CD4-positive, alpha-beta T cell treated with Interleukin-15 for 4 hours (primary cell): Measurements from ENCODE around the gene MAPKAPK2.
"Not testable (repeated sequence)": the region's sequence is repeated elsewhere in the genome, so short reads cannot be mapped to it uniquely, and the experiment has no call there.

Experiments
- DNase-seq: peaks from one replicate; pipeline ENCODE4 v3.0.0-alpha.2; 2020; ENCODE audit warnings: low spot score

The MAPKAPK2 gene

GRCh38 chr1:206684478-206685333 is at the start of gene MAPKAPK2:
Gene MAPKAPK2, plus strand, starts transcription at chr1:206684905. Its CDS starts 325 bp downstream, at chr1:206685230.
- peak; percentile 65 for DNase-seq

- DNase-seq, result peak; percentile 85
Observed at GRCh38 chr1:206635080-206635977, 49.4 kb upstream of the MAPKAPK2 start, which contains the start of gene DYRK3. Gene DYRK3, plus strand, starts transcription at chr1:206635536. Its CDS starts 168 bp downstream, at chr1:206635704.

GRCh38 chr1:206635978-206636345 is 48.7 kb upstream of the MAPKAPK2 start:
- DNase-seq, result no peak

DNA sequence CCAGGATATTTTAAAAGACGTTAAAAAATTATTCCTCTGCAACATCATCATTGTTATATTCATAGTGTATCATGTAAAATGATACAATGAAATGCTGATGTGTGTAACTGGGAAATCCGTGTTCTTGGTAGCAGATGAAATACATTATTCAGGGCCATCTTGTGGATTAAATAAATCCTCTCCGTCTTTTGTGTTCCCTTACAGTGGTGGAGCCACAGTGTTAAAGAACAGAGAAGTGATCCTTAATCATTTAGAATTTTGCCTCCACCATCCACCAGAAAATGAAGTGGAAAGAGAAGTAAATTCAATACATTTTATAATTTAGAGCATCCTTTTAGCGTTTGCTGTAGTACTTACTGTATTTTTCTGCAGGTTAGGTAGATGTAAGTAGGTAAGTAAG is 48.0 kb upstream of the MAPKAPK2 start:
- no peak for DNase-seq

DNA sequence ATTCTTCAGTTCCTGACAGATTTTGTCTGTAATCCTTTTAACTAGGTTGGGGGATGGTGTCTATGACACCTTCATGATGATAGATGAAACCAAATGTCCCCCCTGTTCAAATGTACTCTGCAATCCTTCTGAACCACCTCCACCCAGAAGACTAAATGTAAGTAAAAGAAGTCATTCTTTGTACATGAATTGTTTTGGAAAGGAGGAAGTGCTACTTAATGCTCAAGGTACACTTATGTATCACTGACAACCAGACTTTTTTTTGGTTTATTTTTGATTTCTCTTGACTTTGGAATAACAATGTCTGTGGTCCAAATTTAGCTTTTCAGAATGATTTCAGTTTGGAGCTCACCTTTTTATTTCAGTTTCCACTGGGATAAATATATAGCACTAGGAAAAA is 47.1 kb upstream of the MAPKAPK2 start:
- DNase-seq, result no peak

- DNase-seq, result not testable (repeated sequence)
Observed at GRCh38 chr1:206642074-206642473, 42.6 kb upstream of the MAPKAPK2 start.

GRCh38 chr1:206643118-206643698 is 41.5 kb upstream of the MAPKAPK2 start:
- no peak for DNase-seq

DNA sequence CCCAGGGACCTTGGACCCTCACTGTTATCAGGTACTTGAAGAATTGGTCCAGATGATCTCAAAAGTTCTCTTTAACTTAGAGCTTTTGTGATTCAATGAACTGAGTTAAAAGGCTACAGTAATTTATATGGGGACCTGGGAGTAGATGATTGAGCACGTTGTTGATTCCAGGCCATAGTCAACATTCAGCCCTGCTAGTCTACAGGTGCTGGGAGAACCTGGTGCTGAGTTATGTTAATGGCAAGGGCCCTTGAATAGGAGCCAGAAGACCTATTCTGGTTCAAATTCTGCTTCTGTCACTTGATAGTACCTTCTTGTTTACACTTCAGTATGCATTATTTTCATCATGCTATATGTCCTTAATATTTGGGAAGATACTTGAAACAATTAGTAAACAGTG is 38.2 kb upstream of the MAPKAPK2 start:
- no peak for DNase-seq

- no peak for DNase-seq
Observed at GRCh38 chr1:206647224-206647623, 37.5 kb upstream of the MAPKAPK2 start.

GRCh38 chr1:206649261-206649921 is 35.3 kb upstream of the MAPKAPK2 start:
- DNase-seq, result no peak

- no peak for DNase-seq
Observed at GRCh38 chr1:206651014-206651413, 33.7 kb upstream of the MAPKAPK2 start.

- DNase-seq, result no peak
Observed at GRCh38 chr1:206651958-206652890, 32.5 kb upstream of the MAPKAPK2 start.

- no peak for DNase-seq
Observed at GRCh38 chr1:206653715-206654459, 30.8 kb upstream of the MAPKAPK2 start.

GRCh38 chr1:206654828-206655227 is 29.9 kb upstream of the MAPKAPK2 start:
- DNase-seq, result no peak

DNA sequence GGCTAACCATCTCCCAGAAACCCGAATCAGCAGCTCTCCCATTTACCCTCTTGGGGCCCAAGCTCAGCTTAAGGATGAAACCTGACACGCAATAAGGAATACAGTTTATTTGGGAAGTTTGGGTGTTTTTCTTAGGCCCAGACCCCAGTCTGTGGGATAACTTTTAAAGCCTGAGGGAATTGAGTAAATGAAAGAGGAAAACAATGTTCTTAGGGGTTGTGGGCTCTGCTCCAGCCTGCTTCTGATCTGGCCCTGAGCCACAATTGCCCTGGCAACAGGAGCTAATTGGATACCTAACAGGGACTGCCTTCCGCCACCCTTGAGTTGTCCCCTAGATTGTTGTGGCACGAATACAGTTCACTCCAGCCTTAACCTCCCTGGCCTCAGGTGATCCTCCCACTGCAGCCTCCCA is 29.2 kb upstream of the MAPKAPK2 start:
- DNase-seq, result no peak

GRCh38 chr1:206656936-206657335 is 27.8 kb upstream of the MAPKAPK2 start:
- DNase-seq, result no peak

- no peak for DNase-seq
Observed at GRCh38 chr1:206657751-206658150, 27.0 kb upstream of the MAPKAPK2 start.

GRCh38 chr1:206658264-206658980 is 26.3 kb upstream of the MAPKAPK2 start:
- peak; percentile 48 for DNase-seq

GRCh38 chr1:206658981-206659273 is 25.8 kb upstream of the MAPKAPK2 start:
- no peak for DNase-seq

DNA sequence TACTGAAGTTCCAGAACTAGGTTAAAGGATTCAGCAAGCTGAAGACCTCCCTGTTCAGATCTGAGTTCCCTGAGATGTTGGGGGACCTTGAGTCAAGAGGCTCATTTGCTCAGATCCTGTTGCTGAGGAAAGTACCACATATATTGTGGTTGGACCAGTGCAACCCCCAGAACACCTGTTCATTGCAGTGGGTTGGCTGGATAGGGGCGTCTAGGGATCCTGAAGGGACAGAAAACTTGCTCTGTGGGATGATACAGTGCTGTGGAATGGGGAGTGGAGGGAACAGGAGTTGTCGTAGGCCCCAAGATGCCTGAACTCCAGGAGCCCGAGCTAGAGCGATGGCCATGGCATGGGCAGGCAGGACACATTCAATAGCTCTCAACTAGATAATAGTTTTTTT is 24.6 kb upstream of the MAPKAPK2 start:
- DNase-seq, result no peak
